NCI-H226 (cell line): ENCODE measurements around the gene ENKD1.

Experiments used
- DNase-seq: peaks from one replicate; pipeline ENCODE4 v3.0.0-alpha.2; 2015

ENKD1 gene

DNA sequence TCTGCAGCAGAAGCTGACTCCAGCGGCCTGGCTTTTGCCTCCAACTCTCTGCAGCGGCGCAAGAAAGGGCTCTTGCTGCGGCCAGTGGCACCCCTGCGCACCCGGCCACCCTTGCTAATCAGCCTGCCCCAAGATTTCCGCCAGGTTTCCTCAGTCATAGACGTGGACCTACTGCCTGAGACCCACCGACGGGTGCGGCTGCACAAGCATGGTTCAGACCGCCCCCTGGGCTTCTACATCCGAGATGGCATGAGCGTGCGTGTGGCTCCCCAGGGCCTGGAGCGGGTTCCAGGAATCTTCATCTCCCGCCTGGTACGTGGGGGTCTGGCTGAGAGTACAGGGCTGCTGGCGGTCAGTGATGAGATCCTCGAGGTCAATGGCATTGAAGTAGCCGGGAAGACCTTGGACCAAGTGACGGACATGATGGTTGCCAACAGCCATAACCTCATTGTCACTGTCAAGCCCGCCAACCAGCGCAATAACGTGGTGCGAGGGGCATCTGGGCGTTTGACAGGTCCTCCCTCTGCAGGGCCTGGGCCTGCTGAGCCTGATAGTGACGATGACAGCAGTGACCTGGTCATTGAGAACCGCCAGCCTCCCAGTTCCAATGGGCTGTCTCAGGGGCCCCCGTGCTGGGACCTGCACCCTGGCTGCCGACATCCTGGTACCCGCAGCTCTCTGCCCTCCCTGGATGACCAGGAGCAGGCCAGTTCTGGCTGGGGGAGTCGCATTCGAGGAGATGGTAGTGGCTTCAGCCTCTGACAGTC lies 4.5 kb downstream of the ENKD1 start:
- no peak for DNase-seq

DNA sequence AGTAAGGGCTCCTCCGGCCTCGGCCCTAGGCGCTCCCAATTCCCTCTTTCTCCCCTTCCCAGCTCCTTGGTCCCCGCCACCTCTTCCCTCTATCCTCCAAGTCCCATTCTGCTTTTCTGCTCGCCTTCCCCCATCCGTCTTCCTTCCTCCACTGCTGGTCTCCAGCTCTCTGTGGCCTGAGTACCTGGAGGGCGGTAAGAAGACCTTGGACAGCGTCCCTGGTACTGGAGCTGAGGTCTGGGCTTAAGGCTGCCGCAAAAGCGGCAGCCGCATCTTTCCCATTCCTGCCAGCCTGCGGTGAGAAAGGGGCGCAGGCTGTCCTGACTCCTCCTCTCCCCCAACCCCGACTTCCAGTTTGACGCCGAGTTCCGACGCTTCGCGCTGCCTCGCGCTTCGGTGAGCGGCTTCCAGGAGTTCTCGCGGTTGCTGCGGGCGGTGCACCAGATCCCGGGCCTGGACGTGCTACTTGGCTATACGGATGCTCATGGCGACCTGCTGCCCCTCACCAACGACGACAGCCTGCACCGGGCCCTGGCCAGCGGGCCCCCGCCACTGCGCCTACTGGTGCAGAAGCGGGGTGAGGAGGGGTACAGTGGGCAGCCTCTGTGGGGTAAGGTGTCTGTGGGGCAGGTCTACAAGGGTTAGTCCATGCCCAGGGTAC lies 5.3 kb downstream of the ENKD1 start:
- DNase-seq, result peak; percentile 17

DNA sequence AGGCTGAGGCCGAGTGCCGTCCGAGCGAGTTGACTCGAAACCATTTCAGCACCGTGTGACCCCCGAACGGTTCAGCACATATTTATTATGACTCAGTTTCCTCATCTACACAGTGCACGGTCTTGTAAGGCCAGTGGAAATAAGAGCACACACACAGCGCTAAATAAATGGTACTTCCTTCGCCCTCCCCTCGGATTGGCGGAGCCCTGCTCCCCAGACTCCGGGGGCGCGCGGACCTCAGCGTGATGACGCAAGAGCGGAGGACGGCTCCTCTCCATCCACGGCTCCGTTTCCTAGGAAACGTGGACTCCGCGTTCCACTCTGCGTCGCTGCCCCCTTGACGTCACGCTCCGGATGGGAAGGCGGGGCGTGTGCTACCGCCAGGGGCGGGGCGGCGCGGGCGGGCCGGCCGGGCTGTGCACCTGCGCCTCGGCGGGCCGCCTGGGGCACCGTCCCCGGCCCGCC lies 6.0 kb downstream of the ENKD1 start, which contains the start of gene PARD6A:
PARD6A (plus strand) TSS at position 397 of the 465 bp plus-strand sequence. CDS start 79 bp downstream, outside the sequence.
- peak; percentile 98 for DNase-seq

GRCh38 chr16:67659675-67660563 lies 6.6 kb downstream of the ENKD1 start, which contains the start of gene ACD:
Gene ACD (minus strand): TSS chr16:67660260. CDS start chr16:67660220, 40 bp downstream.
- peak; percentile 79 for DNase-seq

DNA sequence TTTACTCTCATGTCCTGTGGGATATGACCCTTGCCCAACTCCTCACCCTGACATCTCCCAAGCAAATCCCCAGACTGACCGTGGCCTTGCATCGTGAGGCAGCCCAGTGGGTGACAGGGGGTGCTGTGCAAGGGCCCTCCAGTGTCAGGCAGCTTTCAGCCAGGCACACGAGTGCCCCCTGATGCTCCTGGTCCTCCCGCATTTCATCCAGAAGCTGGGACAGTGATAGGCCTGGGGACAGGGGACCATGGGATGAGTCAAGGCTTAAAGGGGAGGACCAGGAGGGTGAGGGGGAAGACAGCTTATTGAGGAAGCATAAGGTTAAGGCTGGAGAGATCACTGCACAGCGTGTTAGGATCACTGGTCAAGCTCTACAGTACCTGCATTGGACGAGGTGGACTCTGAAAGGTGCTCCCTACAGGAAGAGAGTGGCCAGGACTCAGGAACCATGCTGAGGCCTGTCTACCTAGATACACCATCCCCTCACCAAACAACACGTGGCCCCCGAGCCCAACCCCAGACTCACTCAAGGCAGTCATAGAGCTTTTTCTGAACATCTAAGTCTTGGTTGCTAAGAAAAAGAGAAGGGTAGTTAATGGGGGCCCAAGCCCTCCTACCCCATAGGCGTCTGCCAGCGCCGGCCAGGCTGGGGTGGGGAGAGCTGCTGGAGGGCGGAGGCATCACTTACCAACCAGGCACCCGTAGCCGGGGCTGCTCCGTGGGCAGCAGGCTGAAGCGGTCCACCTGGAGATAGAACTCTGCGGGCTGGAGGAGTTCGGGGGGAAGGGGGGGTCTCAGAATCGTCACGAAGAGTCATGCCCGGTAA lies 7.5 kb downstream of the ENKD1 start:
- no peak for DNase-seq

DNA sequence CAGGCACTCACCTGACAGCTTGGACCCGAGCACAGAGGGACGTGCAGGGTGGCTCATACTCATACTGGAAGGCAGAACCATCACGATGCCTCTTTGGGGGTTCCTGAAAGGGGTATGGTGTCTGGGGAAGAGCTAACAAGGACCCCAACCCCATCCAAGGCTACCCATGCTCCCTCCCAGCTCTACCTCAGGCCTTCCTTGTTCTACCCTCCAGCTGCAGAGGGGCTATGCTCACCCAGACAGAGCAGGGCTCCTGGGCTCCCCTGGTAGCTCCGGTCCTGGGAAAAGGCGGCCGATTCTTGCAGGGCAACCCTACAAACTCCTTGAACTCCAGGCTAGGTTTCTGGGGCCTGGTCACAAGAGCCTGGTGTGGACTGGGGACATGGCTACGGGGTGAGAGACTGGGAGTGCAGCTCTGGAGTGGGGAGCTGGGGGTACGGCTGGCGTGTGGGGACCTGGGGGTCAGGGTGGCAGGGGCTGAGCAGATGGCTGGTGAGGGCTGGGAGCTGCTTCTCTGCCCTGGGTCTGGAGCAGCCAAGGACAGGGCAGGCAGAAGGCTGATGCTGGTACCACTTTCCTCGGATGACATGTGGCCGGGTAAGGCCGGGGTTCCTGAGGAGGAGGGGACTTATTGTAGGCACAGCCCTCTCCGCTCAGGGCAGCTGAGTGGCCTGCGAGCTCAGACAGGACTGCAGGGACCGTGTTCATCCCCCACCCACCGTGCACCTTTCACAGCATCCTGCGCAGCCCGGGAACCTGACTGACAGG lies 8.6 kb downstream of the ENKD1 start:
- no peak for DNase-seq

- DNase-seq, result no peak
These were observed 9.4 kb downstream of the ENKD1 start for GRCh38 chr16:67657017-67657608.

- no peak for DNase-seq
These were observed 10.1 kb downstream of the ENKD1 start for GRCh38 chr16:67656344-67657016.

DNA sequence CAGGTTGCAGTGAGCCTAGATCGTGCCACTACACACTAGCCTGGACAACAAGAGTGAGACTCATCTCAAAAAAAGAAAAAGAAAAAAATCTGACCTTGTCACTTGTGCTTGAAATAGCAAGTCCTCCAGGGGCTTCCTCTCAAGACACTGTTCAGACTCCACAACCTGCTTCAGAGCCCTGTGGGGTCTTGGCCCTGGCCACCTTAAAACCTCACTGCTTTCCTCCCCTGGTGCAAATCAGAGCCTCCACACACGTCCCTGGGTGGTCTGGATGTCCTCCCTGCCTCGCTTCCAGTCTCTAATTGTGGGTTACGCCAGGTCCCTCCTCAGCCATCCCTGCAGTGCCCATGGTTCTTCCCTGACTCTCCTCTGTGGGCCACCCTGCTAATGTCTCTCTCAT lies 11.2 kb downstream of the ENKD1 start:
- DNase-seq, result no peak

- DNase-seq, result no peak
These were observed 12.1 kb downstream of the ENKD1 start for GRCh38 chr16:67654403-67654911.

DNA sequence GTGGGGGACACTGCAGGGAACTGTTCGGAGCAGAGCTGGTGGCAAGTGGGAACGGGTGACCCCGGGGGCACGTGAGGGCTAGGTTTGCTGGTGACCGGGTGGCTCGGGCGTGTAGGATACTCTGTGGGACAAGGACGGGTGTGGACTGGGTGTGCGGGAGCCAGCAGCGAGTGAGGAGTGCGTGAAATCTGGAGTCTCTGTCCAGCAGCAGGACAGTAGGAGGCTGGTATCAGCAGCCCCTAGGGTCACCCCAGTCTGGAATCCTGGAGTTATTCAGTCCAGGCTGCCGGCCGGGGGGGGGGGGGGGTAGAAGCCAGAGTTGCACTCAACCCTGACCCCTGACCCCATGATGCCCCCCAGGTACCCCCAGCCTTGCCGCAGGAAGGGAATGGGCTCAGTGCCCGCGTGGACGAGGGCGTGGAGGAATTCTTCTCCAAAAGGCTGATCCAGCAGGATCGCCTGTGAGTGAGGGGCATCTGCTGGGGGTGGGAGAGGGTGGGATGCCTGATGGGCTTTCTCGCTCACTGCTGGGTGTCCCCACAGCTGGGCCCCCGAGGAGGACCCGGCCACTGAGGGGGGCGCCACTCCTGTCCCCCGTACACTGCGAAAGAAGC lies 12.7 kb downstream of the ENKD1 start:
- DNase-seq, result no peak

DNA sequence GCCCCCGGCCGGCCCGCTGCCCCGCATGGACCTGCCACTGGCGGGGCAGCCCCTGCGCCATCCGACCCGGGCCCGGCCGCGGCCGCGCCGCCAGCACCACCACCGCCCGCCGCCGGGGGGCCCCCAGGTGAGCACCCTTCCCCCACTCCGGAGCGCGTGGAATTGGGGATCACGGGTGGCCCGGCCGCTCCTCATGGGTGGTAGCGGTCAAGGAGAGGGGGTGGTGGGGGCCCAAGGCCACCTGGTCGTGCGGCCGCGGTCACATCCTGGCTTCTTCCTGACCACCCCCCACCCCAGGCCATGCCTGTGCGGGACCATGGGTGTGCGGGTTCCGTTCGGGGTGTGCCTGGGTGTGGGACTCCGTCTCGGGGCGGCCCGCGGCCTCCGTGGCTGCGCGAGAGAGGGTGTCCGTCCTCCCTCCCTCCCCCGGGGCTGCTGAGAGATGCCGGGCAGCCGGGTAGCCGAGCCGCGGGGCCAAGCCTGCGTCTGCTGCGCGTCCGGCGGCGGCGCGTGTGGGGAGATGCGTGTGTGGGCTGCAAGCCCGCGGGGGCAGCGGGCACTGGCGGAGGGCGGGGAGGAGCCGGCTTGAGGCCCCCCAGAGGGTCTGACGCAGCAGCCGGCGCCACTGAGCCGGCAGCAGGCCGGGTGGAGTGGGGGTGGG lies 13.3 kb downstream of the ENKD1 start:
- no peak for DNase-seq

DNA sequence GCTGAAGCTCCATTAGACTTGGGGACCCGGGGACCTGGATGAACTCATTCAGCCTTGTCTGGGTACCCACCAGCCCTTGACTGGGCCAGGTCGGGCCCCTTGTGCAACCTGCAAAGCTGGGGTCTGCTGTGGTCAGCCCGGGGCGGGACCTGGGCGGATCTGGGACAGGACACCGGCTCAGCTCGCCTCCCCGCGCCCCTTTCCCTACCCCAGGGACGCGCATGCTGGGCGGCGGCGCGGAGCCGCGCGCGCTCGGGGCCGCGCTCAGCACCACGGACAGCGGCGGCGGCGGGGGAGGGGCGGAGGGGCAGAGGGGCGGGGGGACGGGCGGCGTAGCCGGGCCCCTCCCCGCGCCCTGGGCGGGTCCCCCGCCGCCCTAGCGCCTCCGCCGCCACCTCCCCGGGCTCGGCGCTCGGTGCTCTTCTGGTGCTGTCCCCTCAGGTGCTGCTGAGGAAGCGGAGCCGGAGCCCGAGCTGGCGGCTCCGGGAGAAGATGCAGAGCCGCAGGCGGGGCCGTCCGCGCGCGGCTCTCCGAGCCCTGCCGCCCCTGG lies 13.9 kb downstream of the ENKD1 start:
- peak; percentile 12 for DNase-seq

- no peak for DNase-seq
These were observed 14.7 kb downstream of the ENKD1 start for GRCh38 chr16:67651847-67652246.

- DNase-seq, result no peak
These were observed 15.5 kb downstream of the ENKD1 start for GRCh38 chr16:67651039-67651438.

DNA sequence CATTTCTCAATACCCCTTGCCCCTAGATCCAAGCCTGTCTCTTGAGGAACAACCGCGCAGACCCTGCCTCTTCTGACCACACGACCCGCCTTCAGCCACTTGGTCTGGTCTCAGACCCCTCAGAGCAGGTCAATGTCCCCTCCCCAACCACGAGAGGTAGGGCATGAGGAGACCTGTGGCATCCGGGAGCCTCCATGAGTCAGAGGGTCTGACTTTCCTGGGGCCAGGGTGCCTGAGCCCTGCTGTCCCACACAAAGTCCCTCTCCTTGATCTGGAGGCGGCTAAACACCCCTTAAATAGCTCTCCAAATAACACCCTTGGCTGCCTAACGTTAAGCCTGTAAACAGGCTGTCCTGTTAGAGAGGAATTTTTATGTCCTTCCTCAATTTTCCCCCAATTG lies 16.5 kb downstream of the ENKD1 start:
- no peak for DNase-seq

DNA sequence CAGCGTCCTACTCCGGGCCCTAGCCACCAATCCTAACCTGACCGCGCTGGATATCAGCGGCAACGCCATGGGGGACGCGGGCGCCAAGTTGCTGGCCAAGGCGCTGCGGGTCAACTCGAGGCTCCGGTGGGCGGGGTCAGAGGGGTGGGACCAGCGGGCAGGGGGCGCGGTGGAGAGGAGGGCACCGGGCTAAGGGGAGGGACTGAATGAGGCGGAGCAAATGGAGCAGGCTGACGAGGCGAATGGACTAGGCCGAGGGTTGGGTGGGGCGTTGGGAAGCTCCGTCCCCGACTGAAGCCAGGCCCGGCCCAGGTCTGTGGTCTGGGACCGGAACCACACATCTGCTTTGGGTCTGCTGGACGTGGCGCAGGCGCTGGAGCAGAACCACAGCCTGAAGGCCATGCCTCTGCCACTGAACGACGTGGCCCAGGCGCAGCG lies 17.0 kb downstream of the ENKD1 start:
- DNase-seq, result no peak

GRCh38 chr16:67648764-67649407 lies 17.7 kb downstream of the ENKD1 start:
- no peak for DNase-seq
